Femur (tissue), 1 donor: ENCODE measurements around the gene CDK19.

Experiments
- DNase-seq: peaks from one replicate; pipeline ENCODE4 v3.0.0-alpha.2; 2017

The CDK19 gene

DNA sequence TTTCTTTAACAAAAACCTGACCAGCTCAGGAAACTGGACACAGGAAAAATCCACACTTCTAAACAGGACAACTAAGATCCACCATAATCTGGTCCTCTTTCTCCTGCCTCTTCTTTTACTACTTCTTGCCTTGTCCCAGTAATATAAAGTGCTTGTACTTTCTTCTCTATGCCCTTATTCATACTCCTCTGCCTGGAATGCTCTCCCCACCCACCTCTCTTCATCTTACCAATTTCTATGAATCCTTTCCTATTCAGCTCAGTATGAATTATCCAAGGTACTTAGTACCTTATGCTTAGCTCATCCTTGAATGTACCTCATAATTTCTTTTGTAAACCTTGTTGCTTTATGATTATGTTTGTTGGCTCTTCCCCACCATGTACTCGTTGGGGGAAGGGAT, 159.4 kb downstream of the CDK19 start:
- DNase-seq, result no peak

DNA sequence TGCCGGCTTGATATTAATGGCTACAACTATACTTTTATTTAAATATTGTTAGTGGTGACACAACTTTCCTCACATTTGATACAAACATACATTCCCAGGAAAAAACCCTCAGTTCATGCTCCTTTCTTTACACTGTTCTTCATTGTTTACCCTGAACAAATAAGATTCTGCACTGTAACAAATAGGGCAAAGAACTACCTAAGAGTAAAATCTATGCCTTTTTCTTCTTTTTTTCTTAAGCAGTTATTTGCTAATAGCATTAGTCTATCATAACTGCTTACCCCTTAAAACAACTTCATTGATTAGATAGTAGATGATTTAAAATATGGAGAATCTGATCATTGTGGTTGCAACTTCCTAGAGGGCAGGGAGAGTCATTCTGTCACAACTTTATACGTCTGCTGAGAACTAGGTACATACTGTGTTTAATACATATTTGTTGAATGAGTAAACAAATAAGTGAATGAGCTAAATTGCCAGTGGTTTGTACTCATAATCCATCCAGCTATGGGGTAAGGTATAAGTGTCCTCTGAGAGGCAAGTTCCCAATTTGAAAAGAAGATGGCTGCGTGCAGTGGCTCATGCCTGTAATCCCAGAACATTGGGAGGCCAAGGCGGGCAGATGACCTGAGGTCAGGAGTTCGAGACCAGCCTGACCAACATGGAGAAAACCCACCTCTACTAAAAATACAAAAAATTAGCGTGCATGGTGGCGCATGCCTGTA, 161.0 kb downstream of the CDK19 start:
- DNase-seq, result no peak

DNA sequence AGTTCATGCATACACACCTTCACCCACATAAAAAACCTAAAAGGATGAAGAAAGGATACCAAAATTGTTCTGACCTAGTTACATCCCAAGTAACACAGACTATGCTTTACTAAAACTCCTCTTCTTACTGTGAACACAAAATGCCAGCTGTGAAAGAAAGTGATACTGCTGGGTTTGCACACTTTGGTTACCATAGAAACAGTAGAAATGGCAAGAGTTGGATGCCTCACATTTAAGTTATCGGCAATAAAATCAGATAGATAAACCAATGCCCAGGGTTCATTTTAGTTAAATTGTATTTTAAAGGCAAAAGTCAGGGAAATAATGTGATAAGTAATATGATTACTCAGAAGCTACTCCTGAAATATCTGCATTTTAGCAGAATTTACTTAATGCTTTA, 161.9 kb downstream of the CDK19 start:
- DNase-seq, result no peak

DNA sequence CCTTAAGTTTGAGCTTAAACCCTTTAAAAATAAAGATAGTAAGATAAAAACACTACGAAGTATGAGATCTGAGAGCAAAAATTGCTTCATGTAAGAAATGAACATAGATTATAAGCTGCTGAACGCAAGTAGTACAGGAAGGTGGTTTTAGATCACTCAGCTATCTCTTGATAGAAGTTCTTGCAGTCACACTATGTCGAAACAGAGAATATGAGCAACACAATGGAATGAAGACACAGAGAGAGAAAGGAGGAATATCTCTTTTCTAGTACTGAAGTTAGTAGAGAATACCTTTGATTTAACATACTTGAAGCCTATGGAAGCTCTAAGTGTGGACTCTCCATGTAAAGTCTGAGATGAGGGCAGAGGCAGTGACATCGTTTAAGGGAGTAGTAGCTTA, 162.7 kb downstream of the CDK19 start:
- no peak for DNase-seq

DNA sequence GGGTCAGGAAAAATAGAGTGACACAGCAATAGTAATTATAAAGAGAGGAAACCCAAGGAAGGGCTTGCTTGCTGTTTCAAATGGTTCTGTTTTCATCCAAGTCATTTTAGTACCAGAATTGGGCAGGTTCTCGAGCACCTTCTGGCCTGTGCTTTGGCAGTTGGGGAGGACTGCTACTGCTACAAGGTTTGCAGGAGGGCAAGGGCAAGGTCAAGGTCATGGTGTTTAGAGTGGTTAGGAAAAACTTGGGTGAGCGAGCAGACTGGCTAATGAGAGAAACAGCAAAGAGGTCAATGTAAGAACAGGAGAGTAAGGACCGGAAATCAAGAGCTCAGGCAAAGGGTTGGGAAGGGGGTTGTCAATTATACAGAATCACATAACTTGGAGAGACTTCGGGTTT, 164.5 kb downstream of the CDK19 start:
- no peak for DNase-seq

DNA sequence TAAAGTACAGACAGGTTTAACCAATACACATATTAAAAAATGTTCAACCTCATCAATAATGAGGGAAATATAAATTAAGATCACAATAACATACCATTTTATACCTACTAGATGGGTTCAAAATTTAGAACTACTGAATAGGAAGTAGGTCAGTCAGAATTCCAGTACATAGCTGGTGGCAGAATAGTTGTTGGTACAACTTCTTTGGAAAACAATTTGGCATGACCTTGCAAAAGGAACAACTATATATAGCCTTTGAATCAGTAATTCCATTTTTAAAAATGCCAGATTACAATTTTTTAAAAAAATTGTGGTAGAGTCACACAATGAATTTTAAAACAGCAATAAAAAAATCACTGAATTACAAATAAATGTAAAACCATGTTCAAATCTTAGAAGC, 165.6 kb downstream of the CDK19 start:
- no peak for DNase-seq

DNA sequence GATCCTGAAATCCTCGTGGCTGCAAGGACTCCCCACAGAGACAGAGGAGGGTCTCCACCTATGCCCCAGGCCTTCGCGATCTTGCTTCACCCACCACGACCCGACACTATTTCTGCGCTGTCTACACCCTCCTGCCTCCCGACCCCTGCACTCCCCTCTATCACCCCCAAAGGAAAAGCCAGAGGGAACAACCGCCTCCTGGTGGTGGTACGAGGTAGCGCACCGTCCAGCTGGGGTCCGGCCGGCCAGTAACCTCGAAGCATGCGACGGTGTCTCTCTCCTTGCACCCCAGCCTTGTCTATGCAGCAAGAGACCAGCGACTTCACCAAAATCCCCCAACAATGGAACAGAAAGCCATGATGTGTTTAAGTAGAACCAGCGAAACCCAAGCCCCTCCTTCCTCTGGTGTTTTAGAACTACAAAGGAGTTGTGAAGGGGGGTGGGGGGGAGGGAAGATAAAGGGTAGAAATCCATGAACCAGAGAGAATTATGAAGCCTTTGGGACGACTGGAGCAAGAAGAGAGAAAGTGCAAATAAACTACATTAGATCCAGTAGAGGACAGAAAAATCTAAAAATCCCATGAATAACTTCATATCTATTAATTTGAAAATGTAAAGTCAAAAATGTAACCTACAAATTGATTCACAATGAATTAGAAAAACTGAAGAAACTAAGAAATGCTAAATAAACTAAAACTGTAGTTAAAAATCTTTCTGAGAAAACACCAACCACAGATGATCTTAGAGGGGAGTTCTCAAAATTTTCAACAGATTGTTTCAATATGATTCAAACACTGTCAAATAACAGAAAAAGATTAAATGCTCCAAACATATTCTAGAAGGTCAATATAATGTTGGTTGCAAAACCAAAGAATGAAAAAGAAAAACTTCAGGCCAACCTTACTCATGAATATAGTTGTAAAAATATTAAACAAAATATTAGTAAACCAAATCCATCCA, 168.0 kb downstream of the CDK19 start:
- DNase-seq, result no peak

DNA sequence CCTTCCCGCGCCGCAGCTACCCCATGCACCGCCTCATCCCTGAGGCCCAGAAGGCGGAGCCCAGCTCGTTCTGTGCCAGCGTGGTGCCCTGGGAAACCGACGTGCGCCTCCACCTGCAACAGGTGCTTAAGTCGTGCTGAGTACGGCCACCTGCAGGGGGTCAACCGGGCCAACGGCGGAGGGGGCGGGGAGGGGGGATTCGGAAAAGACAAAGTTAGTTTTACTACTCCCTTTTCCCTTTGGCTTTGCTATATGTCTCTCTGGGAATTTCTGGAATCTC, 168.9 kb downstream of the CDK19 start:
- DNase-seq, result no peak

DNA sequence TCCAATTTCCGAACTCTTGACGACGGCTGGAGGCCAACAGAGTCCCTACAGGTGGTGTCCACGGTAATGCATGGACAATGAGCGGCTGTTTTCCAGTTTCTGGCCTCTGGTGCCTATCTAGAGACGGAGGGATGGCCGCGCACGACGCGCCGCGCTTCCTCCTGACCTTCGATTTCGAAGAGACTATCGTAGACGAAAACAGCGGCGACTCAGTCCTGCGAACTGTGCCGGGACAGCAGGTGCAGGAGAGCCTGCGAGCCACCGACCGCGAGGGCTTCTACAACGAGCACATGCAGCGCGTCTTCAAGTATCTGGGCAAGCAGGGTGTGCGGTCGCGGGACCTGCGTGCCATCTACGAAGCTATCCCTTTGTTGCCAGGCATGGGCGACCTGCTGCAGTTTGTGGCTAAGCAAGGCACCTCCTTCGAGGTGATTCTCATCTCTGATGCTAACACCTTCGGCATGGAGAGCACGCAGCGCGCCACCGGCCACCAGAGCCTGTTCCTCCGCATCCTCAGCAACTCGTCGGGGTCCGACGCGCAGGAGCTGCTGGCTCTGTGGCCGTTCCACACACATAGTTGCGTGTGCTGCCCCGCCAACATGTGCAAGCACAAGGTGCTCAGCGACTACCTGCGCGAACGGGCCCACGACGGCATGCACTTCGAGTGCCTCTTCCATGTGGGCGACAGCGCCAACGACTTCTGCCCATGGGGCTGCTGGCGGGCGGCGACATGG, 169.4 kb downstream of the CDK19 start:
- no peak for DNase-seq

DNA sequence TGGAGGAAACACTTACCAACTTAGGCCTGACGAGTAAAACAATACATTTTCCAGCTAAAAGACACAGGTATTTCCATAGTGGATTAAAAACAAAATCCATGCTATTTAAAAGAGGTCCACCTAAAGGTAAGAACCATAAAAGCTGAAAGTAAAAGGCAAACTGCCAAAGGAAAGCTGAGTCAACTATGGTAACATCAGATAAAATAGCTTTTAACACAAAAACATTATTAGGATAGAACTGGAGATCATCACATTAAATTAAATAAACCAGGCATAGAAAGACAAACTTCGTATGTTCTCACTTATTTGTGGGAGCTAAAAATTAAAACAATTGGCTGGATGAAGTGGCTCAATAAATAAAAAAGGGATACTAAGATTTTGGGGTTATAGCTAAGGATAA, 172.1 kb downstream of the CDK19 start:
- DNase-seq, result no peak

DNA sequence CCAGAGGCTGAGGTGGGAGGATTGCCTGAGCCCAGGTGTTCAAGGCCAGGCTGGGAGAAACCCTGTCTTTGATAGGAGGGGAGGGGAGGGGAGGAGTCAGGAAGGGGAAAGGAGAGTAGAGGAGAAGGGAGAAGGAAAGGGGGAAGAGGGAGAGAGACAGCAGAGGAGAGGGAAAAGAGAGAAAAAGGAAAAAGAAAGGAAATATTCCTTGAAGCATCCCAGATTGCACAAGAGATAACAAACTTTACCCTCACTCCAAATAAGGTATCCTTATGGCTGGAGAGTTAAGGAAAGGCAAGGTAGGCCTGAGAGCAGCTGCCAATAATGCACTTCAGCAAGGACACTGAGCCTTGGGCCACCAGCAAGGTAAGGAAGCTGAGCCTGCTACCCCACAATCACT, 172.6 kb downstream of the CDK19 start:
- DNase-seq, result no peak

DNA sequence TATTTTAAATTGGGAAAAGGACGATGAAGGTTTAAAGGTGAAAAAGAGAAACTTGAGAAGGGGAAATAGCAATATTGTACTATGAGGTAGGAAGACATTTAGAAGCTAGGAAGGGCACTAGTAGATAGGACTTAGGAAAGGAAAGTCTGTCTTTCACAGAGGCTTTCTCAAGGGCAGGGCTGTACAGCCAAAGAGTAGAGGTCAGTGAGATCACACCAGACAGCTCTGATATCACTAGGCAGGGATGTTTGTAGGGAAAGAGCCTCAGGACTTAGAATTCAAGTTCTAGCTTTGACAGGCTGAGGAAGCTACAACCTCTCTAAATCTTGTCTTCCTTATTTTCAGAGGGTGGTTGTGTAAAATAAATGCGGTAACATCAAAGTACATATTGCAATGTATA, 178.5 kb downstream of the CDK19 start:
- no peak for DNase-seq

DNA sequence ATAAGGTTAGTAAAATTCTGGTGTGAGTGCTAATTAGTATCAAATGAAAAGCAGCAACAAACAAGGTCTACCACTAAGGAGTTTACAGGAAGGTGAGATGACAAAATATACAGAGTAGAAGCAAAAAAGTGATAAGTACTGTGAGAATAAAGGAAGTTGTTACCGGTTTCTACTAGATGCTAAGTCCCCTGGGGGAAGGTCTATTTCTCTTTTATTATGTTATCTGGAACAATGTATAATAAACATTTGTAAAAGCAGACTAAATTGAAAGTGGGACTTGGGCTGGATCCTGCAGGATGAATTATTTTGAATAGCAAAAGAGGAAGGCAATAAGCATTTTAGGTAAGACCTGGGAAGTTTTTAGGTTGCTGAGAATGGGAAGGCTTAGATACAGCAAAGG, 180.2 kb downstream of the CDK19 start:
- no peak for DNase-seq

DNA sequence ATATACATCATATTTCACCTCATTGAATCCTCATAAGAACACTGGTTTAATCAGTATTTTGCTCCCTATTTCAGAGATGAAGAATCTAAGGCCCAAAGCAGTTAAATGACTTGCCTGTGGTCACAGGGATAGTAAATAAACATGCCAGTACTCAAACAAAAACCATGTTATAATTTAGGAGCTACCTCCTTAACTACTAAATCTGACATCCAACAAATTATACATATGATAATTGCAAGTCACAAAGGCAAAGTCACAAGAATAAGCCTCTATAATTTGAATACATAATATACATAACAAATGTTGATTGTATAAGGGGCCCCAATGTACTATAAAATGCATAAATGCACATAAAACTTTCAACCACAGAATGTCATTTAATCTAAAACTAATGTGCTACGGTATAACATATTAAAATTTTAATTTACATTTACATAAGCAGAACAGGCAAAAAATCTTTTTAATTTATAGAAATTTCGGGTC, 181.5 kb downstream of the CDK19 start:
- no peak for DNase-seq

DNA sequence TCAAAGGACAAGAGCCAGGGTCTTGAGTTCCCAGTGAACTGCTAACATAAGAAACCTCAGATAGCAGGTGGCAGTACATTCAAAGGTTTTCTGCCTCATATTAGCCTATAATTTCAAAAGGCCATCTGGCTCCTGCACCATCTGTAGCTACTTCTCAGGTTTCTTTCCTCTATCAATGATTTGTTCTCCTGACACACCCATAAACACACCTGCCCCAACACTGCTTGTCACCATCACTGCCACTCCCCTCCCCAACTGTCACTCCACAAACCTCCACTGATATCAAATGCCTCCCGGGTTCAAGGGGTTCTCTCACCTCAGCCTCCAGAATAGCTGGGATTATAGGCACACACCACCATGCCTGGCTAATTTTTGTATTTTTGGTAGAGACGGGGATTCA, 186.1 kb downstream of the CDK19 start:
- no peak for DNase-seq

DNA sequence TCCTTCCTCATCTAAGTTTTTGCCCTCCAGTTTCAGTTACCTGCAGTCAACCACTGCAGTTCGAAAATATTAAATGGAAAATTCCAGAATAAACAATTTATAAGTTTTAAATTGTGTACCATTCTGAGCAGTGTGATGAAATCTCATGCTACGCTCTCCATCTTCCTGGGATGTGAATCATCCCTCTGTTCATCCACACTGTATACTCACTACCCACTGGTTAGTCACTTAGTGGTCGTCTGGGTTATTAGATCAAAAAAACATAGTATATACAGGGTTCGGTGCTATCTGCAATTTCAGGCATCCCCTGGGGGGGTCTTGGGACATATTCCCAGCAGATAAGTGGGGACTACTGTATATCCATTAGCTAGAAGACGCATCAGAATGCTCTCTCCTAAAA, 186.9 kb downstream of the CDK19 start:
- DNase-seq, result no peak

DNA sequence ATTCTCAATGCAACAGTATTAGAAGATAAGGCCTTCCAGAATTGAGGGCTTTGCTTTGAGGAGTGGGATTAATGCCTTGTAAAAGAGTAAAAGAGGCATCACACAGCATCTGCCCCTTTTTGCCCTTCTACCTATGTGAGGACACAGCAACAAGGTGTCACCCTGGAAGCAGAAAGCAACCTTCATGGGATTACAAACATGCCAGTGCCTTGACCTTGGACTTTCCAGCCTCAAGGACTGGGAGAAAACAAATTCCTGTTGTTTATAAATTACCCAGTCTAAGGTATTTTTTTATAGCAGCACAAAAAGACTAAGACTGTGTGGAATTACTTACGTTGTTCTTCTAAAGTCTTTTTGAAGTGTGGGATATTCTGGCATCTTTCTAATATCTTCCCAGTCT, 188.8 kb downstream of the CDK19 start:
- no peak for DNase-seq

DNA sequence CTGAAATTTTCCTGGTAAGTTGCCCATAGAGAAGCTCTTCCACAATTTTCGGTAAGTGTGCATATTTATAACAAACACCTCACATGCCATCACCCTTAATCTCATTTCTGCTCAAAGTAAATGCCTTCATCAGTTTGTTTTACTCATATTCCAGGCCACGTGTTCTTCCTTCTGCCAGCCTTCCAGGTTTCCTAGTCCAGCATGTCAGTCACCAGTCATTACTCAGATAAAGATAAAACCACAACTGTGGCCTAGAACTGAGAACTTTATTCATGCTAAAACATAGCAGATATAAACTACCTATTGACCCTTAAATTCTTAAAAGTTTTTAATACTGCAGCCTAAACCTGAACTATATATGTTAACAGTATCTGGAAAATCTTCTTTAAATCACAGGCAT, 189.4 kb downstream of the CDK19 start:
- no peak for DNase-seq

DNA sequence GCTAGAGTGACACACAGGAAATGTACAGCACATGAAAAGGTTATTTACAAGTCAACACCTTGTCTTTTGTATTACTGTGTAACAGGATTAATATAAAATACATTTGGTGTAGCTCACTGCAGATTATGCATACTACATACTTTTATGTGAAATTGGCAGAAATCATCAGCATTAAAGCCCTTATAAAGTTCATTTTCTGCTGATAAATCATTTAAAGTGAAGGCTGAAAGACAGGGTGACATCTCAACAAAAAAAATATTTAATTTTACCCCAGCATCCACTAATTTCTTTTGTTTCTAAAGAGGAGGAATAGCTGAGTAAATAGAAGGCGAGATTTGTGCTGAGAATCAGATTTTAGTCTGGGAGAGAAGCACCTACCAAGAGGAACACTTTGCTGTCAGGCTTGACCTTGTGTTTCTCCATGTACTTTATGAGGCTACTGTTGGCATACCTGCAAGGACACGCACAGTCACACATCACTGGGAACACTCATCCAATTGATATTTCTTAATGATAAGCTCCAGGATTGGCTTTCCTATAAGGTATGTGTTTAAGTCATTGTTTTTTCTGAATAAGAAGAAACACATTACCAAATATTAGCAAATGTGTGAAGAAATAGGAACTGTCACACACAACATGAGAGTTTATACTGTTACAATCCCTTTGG, 192.2 kb downstream of the CDK19 start:
- DNase-seq, result no peak

DNA sequence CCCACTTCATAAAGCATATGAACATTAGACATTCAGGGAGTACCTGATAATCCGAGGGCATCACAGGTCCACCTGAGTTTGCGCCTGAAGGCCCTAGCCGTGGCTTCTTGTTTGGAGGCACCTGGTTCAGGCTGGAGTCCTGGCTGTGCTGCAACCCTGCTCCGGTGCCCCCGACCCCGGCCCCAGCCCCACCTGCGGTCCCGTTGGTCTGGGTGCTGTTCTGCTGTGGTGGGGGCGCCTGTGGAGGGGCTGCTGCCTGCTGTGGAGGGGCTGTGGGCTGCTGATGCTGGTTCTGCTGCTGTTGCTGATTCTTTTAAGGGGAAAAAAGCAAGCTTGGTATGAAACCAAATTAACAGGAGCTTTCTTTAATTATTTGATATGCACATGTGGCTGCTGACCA, 194.2 kb downstream of the CDK19 start:
- no peak for DNase-seq

DNA sequence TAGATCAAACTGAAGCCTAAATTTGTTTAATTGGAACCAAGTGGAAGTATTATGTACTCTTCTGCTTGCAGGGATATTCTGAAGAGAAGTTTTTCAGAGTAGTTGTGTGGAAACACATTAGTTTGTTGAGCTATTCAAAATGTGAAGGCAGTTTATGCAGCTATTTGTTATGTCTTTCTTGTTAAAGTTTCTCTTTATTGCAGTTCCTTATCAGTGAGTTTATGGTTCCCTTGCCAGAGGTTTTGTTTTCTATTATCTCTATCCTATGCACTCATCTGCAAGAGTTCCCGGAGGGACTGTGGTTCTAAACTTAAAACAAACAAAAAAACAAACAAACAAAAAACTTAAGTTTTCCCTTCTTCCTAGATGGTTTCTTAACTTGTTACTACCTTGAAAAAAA, 195.2 kb downstream of the CDK19 start:
- DNase-seq, result no peak

DNA sequence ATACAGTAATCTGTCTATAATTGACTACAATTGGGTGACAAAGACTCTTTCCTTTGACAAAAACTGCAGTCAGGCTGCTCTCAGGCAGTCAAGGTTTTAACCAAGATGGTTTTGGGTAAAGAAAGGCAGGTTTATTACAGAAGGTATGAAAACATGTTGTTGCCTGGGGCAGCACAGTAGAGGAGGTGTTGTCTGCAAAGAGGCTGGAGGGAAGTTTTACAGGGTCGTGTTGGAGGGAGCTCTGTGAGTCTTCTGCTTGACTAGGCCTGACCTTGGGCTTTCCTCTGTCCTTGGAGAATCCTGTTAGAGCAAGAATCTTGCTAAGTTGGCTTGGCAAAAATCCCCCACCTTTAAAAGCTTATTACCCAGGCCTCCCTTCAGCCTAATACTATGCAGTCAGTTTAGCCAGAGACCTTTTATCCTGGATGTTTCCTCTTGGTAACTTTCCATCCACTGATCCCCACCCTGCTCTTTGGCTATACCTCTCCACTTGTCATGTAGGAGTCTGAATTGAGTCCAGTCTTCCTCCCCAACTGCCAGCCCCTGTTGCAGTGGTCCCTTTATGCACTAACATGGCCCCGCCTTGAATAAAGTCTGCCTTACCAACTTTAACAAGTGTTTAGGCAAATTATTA, 195.9 kb downstream of the CDK19 start:
- DNase-seq, result no peak
